GM12873 (cell line): ENCODE measurements around the gene PLK5.

ENCODE experiments used
- TF ChIP-seq, protein P1 (sequence below): IDR thresholded peaks from 2 replicates; pipeline ENCODE4 v1.5.1; 2012; ENCODE audit warnings: low read depth, mild to moderate bottlenecking, moderate library complexity, low read length, control low read depth; ENCODE audit not compliant: insufficient read depth; ENCODE audit errors: missing control alignments

The PLK5 gene

DNA sequence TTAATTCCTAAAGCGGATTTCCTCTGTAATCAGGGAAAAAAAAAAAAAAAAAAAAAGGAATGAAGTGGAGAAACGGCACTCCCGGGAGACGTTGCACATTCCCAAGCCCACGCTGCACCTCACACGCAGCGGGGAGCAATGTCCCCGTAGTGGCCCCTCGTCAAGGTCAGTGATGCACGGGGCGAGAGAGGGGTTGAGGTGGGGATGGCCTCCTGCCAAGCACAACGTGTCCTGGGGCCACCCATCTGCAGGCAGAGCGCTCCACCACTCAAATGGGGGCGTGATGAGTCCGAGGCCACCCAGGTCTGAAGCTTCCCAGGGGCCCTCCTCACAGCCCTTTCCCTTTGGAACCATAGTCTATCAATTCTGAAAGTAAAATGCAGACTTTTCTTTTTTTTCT, 15.1 kb downstream of the PLK5 start:
- TF ChIP-seq, protein P1, sequence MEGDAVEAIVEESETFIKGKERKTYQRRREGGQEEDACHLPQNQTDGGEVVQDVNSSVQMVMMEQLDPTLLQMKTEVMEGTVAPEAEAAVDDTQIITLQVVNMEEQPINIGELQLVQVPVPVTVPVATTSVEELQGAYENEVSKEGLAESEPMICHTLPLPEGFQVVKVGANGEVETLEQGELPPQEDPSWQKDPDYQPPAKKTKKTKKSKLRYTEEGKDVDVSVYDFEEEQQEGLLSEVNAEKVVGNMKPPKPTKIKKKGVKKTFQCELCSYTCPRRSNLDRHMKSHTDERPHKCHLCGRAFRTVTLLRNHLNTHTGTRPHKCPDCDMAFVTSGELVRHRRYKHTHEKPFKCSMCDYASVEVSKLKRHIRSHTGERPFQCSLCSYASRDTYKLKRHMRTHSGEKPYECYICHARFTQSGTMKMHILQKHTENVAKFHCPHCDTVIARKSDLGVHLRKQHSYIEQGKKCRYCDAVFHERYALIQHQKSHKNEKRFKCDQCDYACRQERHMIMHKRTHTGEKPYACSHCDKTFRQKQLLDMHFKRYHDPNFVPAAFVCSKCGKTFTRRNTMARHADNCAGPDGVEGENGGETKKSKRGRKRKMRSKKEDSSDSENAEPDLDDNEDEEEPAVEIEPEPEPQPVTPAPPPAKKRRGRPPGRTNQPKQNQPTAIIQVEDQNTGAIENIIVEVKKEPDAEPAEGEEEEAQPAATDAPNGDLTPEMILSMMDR, result no peak

DNA sequence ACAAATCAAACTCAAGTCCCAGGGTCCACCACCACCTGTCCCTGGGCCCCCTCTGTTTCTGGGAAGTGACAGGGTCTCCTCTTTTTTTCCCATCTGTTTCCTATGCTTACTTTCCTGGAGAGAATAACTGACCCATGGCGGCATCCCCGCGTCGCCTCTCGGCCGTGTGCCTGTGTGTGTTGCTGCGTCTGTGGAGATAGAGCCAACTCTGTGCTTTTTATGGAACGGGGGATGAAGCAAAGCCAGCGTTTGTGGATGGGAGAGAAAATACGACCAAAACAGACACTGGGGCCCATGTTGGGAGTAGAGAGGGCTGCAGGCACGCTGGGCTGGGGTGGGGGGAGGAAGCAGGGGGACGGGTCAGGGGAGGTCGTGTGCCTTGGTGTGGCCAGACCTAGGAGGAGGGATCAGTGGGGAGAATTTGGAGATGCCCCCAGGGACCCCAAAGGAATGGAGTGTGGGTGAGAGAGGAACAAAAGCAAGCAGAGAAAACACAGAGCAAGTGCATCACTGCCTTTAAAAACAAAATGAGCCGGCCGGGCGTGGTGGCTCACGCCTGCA, 16.6 kb downstream of the PLK5 start:
- TF ChIP-seq, protein P1, result no peak

DNA sequence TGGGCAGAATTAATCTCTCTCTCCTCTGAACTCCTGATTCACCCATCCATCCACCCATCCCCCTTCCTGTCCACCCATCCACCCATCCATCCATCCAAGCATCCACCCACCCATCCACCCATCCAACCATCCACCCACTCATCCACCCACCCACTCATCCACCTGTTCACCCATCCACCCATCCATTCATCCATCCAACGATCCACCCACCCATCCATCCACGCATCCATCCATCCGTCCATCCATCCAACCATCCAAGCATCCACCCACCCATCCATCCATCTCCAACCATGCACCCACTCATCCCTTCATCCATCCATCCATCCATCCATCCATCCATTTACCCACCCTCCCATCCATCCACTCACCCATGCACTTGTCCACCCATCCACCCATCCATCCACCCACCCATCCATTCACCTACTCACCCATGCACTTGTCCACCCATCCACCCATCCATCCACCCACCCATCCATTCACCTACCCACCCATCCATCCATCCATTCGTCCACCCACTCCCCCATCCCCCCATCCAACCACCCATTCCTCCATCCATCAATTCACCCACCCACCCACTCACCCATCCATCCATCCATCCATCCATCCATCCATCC, 25.6 kb downstream of the PLK5 start:
- TF ChIP-seq, protein P1, result no peak

DNA sequence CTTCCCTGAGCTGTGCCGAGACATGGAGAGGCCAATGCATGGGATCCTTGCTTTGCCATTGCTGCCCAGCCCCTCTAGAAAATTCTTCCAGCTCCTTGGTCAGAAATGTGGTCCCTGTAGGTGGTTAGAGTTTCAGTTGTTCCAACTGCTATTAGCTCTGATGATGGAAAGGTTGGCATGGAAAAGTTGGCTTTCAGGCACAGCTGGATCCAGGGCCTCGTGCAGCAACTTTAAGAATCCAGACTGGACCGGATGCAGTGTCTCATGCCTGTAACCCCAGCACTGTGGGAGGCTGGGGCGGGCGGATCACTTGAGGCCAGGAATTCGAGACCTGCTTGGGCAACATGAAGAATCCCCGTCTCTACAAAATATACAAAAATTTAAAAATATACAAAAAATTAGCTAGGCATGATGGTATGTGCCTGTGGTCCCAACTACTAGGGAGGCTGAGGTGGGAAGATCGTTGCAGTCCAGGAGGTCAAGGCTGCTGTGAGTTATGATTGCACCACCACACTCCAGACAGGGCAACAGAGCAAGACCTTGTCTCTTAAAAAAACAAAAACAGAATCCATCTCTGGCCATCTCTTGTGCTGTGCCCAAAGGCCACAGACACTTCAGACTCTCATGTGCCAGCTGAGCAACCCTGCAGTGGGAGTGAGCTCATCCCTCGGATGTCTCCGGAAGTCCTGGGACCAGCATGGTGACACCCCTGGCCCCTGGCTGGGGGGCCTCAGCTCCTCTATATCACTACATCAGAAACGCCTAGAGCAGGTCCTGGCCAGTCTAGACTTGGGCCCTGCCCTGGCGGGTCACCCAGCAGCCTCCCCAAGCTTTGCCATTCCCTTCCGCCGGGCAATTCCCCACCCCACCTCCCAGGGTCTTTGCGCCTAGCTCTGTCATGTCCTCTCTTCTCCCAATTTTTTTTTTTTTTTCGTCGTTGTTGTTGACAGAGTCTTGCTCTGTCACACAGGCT, 27.5 kb downstream of the PLK5 start:
- TF ChIP-seq, protein P1, result no peak

DNA sequence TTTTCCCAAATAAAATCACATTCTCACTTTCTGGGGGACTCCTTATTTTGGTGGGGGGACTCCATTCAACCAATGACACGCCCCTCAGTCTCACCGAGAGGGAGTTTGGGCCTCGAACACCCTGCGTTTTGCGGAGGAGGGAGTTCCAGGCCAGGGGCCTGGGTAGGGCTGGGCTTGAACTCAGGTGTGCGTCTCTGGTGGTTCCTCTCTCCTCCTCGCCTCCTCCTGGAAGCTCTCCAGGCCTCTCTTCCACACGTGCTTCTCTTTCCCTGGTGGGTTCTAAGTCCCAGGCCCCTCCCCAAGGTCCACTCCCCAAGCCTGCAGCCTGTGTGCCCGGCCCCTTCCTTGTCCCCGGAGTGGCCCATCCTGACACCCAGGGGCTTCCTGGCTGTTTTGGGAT, 29.5 kb downstream of the PLK5 start:
- TF ChIP-seq, protein P1, result no peak

DNA sequence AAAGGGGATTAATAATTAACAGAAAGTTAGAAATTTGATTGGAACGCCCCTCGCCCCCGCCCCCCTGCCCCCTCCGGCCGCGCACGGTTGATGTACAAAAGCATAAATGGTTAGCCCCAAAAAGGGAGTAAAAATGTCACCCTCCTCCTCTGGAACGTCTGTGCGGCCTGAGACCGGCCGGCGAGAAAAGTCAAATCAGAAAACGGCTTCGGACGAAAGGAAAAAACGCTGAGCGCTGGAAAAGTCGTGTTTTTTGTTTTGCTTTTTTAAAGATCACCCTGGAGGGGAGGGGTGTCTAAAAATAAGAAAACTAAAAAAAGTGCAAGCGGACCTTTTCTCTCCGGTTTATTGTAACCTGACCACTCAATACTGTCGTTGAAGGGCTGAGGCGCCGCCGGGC, 31.1 kb downstream of the PLK5 start:
- TF ChIP-seq, protein P1, result no peak

DNA sequence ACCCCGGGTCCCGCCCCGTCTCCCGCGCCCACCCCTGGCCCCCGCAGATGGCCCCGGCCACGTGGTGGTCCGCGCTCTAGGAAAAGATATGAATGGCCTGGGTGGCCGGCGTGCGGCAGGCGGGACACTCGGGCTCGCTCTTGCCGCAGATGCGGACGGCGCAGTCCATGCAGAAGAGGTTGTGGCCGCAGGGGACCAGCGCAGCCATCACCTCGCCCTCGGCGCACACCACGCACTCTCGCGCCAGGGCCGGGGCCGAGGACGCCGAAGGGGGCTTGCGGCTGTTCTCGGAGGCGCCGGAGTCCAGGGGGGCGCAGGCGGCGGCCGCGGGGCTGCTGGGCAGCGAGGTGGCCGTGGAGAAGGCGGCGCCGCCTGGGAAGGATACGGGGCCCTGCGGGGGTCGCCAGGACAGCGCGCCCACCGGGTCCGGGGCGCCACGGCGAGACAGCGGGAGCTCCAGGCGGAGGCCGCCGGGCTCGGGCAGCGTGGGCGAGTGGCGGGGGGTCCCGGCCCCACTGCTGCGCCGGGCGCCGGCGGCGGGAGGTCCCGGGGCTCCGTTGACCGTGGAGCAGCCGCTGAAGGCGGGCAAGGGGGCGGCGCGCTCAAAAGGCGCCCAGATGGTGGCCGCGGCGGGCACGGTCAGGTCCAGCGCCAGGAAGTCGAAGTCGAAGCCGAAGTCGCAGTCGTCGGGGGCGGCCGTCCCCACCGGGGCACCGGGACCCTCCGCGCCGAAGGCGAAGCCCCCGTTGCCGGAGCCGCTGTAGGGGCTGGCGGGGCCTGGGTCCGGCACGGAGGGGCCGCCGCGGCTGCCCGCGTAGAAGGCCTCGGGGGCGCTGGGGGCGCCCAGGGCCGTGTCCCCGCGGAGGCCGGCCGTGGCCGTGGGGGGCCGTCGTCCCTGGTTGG, 31.9 kb downstream of the PLK5 start:
- TF ChIP-seq, protein P1, result no peak
